Testis (tissue), 3 donors: ENCODE data around the gene FBXW5. TPM values are rescaled to one million over a fixed set of nuclear protein-coding genes. Genes with fewer than 3 reads are reported as not detected.

Experiments used
- DNase-seq: peaks from one replicate; pipeline ENCODE4 v3.0.0-alpha.2; 2019
- H3K27ac ChIP-seq, 2 donors: fragments of 200-600 bp; sonication (generic); one replicate each; pipeline ENCODE4 v1.5.1; 2019
- H3K27me3 ChIP-seq: fragments of 200-600 bp; sonication (generic); one replicate; pipeline ENCODE4 v1.5.1; 2019
- H3K36me3 ChIP-seq: fragments of 200-600 bp; sonication (generic); one replicate; pipeline ENCODE4 v1.5.1; 2017; ENCODE audit warnings: low read depth; ENCODE audit errors: missing control alignments
- H3K4me1 ChIP-seq: fragments of 200-600 bp; sonication (generic); one replicate; pipeline ENCODE4 v1.5.1; 2019
- H3K4me3 ChIP-seq, 2 donors: fragments of 200-600 bp; sonication (generic); one replicate each; pipeline ENCODE4 v1.5.1; 2017 to 2019
- H3K9me3 ChIP-seq: fragments of 200-600 bp; sonication (generic); one replicate; pipeline ENCODE4 v1.5.1; 2017
- CTCF ChIP-seq, 3 experiments: fragments of 450-650 bp in 2 of 3; fragments of 200-600 bp in 1 of 3; sonication (generic) in 1 of 3; IDR thresholded peaks; one replicate each; pipeline ENCODE4 v1.5.1; 2016 to 2019; ENCODE audit warnings: antibody characterized with exemption in 3 of 3, mild to moderate bottlenecking in 2 of 3, moderate library complexity in 1 of 3
- POLR2A ChIP-seq: fragments of 450-650 bp; IDR thresholded peaks from one replicate; pipeline ENCODE4 v1.6.1; 2017; ENCODE audit warnings: antibody characterized with exemption, mild to moderate bottlenecking, moderate library complexity
- WGBS, 2 donors: methylation state at CpG; one replicate each; pipeline ENCODE4 v1.1.5; 2018; 5-methylcytosine and 5-hydroxymethylcytosine counted together
- intact Hi-C: fragments of 100-400 bp; cut with DNase I; formaldehyde crosslinking; loops from one replicate; pipeline ENCODE4 v1.15.1; 2023; ENCODE audit warnings: low total_unique reads
- polyA plus RNA-seq: library from polyadenylated mRNA; stranded (reverse); fragments of 350-450 nt; fragmentation: Illumina TruSeq; extraction: RNeasy Lipid Tissue Mini Kit (QIAGEN cat#74804); gene quantifications from one replicate; pipeline ENCODE4 v1.2.3, GENCODE V29; 2014; ENCODE audit warnings: low read depth, low replicate concordance; ENCODE audit not compliant: insufficient read depth
- total RNA-seq, 2 donors: library from RNA; depleted of rRNA; stranded (reverse); fragments of >200 nt; gene quantifications; one replicate each; pipeline ENCODE4 v1.2.3, GENCODE V29; 2016

Gene FBXW5
- total and polyA plus RNA-seq, 3 donors from 2014 or later: 452 to 749 (median 509) TPM

GRCh38 chr9:136980669-136981478 is 36.3 kb upstream of the FBXW5 start:
- Histone ChIP-seq H3K4me3 (peak overlapping the region in 1 of 2 donors; percentile 67), H3K27me3 (no peaks in the 10 kb centered on the region), H3K36me3 (no peaks in the 10 kb centered on the region), H3K4me1 (peaks cover 44% of the 10 kb centered on the region), H3K27ac (peak overlapping the region in 1 of 2 donors; percentile 77), H3K9me3 (no peaks in the 10 kb centered on the region)
- TF ChIP-seq POLR2A: no peak
- TF ChIP-seq CTCF (IDR thresholded peaks at IDR 0.05): no peak
- no peak for DNase-seq
- intact Hi-C loops: no loop called here
- WGBS, 2 donors: 64 to 71% methylated on average over 8 to 16 of the region's 16 CpGs

DNA sequence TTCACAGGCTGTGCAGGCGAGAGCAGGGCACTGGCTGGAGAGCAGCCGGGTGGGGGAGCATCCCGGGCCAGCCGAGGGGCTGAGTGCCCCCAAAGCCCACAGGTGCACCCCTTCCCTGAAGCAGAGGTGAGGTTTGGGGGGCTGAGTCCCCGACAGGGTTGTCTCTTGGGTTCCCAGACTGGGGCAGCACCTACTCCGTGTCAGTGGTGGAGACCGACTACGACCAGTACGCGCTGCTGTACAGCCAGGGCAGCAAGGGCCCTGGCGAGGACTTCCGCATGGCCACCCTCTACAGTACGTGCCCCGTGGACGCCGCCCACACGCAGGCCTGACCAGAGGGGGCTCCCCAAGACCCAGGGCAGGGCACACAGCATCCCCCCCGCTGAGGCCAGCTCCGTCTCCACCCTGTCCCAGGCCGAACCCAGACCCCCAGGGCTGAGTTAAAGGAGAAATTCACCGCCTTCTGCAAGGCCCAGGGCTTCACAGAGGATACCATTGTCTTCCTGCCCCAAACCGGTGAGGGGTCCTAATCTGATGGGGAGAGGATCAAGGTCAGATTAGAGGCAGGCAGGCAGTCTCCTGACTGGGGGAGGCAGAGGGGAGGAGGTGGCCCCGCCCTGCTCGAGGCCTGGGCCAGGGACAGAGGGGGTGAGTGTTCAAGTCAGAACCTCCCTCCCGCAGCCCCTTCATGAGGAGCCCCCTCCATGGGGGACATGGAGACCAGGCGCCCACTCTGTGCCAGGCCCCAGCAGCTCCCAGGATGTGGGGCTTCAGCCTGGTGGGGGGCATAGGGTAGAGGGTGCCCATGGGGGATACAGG is 35.4 kb upstream of the FBXW5 start:
- no peaks in the 10 kb centered on the region for H3K27me3 ChIP-seq
- peak overlapping the region; percentile 53 to 67 for H3K4me3 ChIP-seq
- TF ChIP-seq CTCF (IDR thresholded peaks at IDR 0.05): no peak
- TF ChIP-seq POLR2A: no peak
- WGBS, 2 donors: 55 to 66% methylated on average over 7 to 23 of the region's 26 CpGs
- H3K9me3 ChIP-seq: no peaks in the 10 kb centered on the region
- peak overlapping the region in 1 of 2 donors; percentile 77 for H3K27ac ChIP-seq
- no peak for DNase-seq
- intact Hi-C loops: no loop called here
- H3K36me3 ChIP-seq: no peaks in the 10 kb centered on the region
- peaks cover 44% of the 10 kb centered on the region for H3K4me1 ChIP-seq

DNA sequence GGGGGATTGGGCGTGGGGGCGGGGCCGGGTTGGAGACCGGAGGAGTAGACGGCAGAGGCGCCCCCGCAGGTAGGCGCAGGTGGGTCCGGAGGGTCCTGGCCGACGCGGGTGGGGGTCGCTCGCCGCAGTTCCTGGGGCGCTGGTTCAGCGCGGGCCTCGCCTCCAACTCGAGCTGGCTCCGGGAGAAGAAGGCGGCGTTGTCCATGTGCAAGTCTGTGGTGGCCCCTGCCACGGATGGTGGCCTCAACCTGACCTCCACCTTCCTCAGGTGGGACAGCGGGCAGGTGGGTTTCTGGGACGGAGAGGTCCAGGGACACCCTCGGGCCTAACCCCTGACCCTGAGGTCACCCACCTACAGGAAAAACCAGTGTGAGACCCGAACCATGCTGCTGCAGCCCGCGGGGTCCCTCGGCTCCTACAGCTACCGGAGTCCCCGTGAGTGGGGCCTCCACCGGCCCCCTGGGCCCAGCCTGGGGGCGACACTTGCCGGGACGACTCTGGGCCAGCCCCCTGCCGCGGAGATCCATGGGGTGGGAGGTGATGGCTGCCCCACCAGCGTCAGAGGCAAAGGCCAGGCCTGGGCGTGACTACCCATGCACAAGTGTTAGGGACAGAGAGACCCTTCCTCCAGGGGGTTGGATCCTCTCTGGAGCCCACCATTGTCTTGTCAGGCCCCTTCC is 34.5 kb upstream of the FBXW5 start:
- 37 to 60% methylated on average over 2 to 41 of the region's 41 CpGs for WGBS, 2 donors
- intact Hi-C loops: no loop called here
- Histone ChIP-seq H3K36me3 (no peaks in the 10 kb centered on the region), H3K4me3 (peak overlapping the region; percentile 53 to 67), H3K9me3 (no peaks in the 10 kb centered on the region), H3K27me3 (no peaks in the 10 kb centered on the region), H3K4me1 (peaks cover 47% of the 10 kb centered on the region), H3K27ac (peak overlapping the region; percentile 31 to 77)
- TF ChIP-seq CTCF (IDR thresholded peaks at IDR 0.05): no peak
- no peak for TF ChIP-seq POLR2A
- no peak for DNase-seq

- peak overlapping the region; percentile 84 to 92 for H3K27ac ChIP-seq
- DNase-seq: peak; percentile 95
- no peaks in the 10 kb centered on the region for H3K9me3 ChIP-seq
- TF ChIP-seq POLR2A: no peak
- no peak for TF ChIP-seq CTCF (IDR thresholded peaks at IDR 0.05)
- H3K4me3 ChIP-seq: peak overlapping the region; percentile 80 to 85
- 1% methylated on average over 42 of the region's 78 CpGs; no CpG with 5 or more reads in 1 of the 2 donors for WGBS, 2 donors
- peaks cover 53% of the 10 kb centered on the region for H3K4me1 ChIP-seq
- no peaks in the 10 kb centered on the region for H3K36me3 ChIP-seq
- H3K27me3 ChIP-seq: no peaks in the 10 kb centered on the region
- intact Hi-C loops: no loop called here
Measured at GRCh38 chr9:136978073-136978864, 33.7 kb upstream of the FBXW5 start.
